ENCODE data around the gene WTIP.
"Not testable (repeated sequence)": the region's sequence is repeated elsewhere in the genome, so short reads cannot be mapped to it uniquely, and the experiment has no call there.

The WTIP gene

GRCh38 chr19:34480971-34481841 lies at the start of gene WTIP:
Gene WTIP (plus strand): TSS chr19:34481758. CDS start chr19:34481975, 217 bp downstream.
- no peak for DNase-seq

- DNase-seq, result no peak
Measured at GRCh38 chr19:34432797-34433196, 48.8 kb upstream of the WTIP start.

- DNase-seq, result no peak
Measured at GRCh38 chr19:34436716-34437115, 44.8 kb upstream of the WTIP start.

- DNase-seq, result no peak
Measured at GRCh38 chr19:34448191-34448590, 33.4 kb upstream of the WTIP start.

GRCh38 chr19:34452723-34453122 lies 28.8 kb upstream of the WTIP start:
- DNase-seq, result no peak

GRCh38 chr19:34454091-34454490 lies 27.5 kb upstream of the WTIP start:
- no peak for DNase-seq

GRCh38 chr19:34454685-34455084 lies 26.9 kb upstream of the WTIP start:
- no peak for DNase-seq

GRCh38 chr19:34455783-34456480 lies 25.6 kb upstream of the WTIP start:
- DNase-seq, result not testable (repeated sequence)

GRCh38 chr19:34457446-34457845 lies 24.1 kb upstream of the WTIP start:
- no peak for DNase-seq

- DNase-seq, result no peak
Measured at GRCh38 chr19:34458677-34459076, 22.9 kb upstream of the WTIP start.

- DNase-seq, result no peak
Measured at GRCh38 chr19:34459614-34460013, 21.9 kb upstream of the WTIP start.

GRCh38 chr19:34461375-34462100 lies 20.0 kb upstream of the WTIP start:
- DNase-seq, result no peak

GRCh38 chr19:34464785-34465184 lies 16.8 kb upstream of the WTIP start:
- not testable (repeated sequence) for DNase-seq

- no peak for DNase-seq
Measured at GRCh38 chr19:34468409-34468808, 13.1 kb upstream of the WTIP start.

- DNase-seq, result not testable (repeated sequence)
Measured at GRCh38 chr19:34469026-34469425, 12.5 kb upstream of the WTIP start.

- DNase-seq, result no peak
Measured at GRCh38 chr19:34471906-34472700, 9.5 kb upstream of the WTIP start.

GRCh38 chr19:34474233-34474989 lies 7.1 kb upstream of the WTIP start:
- DNase-seq, result no peak

- no peak for DNase-seq
Measured at GRCh38 chr19:34475026-34475974, 6.3 kb upstream of the WTIP start.

- no peak for DNase-seq
Measured at GRCh38 chr19:34475975-34476594, 5.5 kb upstream of the WTIP start.

GRCh38 chr19:34478496-34478895 lies 3.1 kb upstream of the WTIP start:
- DNase-seq, result not testable (repeated sequence)

All from activated CD4-positive, CD25-positive, alpha-beta regulatory T cell (primary cell).